Activated CD4-positive, CD25-positive, alpha-beta regulatory T cell treated with anti-CD3 and anti-CD28 coated beads, Interleukin-2, amount 50 U/mL, for 16 hours (primary cell): ENCODE measurements around the gene EMD.
A peak's percentile ranks its signal among the peaks of the same experiment; 100 is the strongest.
"Not testable (repeated sequence)": the region's sequence is repeated elsewhere in the genome, so short reads cannot be mapped to it uniquely, and the experiment has no call there.

Experiments
- DNase-seq: peaks from one replicate; pipeline ENCODE4 v3.0.0-alpha.2; 2020; ENCODE audit warnings: low read depth, low spot score

EMD gene

DNA sequence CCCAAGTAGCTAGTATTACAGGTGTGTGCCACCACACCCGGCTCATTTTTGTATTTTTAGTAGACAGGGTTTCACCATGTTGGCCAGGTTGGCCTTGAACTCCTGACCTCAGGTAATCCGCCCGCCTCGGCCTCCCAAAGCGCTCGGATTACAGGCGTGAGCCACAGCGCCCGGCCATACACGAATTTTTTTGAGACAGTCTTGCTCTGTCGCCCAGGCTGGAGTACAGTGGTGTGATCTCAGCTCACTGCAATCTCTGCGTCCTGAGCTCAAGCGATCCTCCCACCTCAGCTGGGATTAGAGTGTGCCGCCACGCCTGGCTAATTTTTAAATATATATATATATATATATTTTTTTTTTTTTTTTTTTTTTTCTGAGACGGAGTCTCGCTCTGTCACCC lies 17.3 kb downstream of the EMD start:
- DNase-seq, result not testable (repeated sequence)

DNA sequence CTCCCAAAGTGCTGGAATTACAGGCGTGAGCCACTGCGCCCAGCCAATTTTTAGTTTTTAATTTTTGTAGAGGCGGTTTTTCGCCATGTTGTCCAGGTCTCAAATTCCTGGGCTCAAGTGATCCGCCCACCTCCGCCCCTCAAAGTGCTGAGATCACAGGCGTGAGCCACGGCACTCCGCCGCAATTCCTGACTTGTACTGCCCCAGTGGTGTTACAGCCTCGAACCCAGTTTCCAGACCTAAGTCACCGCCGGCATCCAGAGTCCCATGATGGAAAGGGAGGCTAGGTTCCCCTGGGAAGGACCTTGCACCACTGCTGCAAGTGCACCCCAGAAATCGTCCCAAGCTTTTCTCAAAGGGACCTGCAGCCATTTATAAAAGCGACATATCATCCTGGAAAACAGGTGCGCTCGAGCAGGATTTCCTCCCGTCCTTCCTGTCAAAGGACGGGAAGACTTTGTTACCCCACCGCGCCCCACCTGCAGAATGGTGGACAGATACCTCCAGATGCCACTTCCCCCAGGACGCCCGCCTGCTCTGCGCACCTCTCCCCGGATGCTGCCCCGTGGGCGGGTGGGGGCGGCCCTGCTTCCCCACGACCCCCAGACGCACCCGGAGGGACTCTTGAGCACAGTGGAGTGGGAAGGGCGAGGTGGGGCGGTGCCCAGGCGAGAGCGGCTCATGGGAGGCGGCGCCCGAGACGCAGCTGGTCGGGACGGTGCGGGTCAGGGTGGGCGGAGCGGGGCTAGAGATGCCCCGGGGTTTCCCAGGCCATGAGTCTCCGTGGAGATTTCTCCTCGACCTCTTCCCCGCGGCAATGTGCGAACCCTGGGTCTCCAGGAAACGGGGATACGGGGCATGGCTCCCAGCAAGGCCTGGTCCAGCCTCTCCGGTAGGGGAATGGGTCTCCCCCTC lies 18.1 kb downstream of the EMD start:
- no peak for DNase-seq

DNA sequence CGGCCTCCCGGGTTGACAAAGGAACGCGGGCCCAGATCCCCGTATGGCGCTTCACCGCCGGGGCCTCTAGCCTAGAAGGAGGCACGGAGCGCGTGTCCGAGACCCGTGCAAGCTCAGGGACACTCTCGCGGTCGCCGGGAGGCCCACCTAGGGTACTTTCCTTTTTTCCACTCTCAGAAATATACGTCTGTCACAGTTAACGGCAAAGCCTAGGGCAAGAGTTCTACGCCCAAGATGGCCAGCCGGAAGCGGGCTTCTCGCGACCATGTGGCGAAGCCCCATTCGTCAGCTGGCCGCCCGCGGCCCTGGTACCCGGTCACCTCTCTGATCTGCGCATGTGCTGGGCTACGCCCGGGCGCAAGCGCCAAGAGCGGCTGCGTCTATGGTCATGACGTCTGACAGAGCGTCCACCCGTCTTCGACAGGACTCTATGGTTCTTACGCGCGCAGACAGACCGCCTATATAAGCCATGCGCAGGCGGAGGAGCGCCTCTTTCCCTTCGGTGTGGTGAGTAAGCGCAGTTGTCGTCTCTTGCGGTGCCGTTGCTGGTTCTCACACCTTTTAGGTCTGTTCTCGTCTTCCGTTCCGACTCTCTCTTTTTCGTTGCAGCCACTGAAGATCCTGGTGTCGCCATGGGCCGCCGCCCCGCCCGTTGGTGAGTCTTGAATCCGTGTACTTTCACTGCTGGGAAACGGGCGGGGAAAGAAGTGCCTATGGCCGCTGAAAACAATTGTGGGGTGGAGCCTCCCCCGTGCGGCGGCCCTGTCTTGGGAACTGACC lies 19.0 kb downstream of the EMD start, which contains the start of gene RPL10:
TSS of gene RPL10 (plus strand) at position 490 of the 780 bp plus-strand sequence. CDS start at position 633, 143 bp downstream.
- DNase-seq, result peak; percentile 76

DNA sequence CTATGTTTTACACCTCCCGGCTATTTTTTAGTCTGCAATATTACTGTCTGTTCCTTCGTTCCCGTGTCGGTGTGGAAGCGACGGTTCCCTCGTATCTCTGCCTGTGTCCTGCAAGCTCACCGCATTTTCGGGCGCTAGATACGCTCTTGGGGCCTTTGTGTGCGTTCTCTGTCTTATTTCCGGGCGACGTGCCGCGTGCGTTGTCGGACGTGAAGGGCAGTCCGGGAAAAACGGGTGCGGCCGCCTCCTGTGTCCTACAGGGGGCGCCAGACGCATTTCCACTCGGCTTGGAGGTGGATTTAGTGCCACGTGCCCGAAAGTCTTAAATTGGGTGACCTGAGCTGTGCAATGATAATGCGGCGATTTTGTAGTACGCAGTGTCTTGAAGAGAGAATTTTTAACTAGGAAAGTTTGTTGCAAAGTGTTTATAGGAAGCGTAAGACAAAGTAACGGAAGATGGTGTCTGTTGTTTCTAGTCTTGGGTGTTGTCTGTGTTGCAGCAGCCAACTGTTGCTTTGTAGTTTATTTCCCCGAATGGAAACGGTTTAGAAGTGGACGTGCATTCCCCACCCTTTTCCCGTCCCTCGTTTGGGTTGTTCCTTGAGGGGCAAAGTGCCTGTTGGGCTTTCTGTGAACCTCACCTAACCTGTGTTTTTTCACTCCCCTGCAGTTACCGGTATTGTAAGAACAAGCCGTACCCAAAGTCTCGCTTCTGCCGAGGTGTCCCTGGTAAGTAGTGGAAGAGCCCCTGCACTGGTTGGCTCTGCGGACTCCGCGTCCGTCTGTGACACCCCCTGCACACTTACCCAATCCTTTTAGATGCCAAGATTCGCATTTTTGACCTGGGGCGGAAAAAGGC lies 19.8 kb downstream of the EMD start:
- DNase-seq, result peak; percentile 71

DNA sequence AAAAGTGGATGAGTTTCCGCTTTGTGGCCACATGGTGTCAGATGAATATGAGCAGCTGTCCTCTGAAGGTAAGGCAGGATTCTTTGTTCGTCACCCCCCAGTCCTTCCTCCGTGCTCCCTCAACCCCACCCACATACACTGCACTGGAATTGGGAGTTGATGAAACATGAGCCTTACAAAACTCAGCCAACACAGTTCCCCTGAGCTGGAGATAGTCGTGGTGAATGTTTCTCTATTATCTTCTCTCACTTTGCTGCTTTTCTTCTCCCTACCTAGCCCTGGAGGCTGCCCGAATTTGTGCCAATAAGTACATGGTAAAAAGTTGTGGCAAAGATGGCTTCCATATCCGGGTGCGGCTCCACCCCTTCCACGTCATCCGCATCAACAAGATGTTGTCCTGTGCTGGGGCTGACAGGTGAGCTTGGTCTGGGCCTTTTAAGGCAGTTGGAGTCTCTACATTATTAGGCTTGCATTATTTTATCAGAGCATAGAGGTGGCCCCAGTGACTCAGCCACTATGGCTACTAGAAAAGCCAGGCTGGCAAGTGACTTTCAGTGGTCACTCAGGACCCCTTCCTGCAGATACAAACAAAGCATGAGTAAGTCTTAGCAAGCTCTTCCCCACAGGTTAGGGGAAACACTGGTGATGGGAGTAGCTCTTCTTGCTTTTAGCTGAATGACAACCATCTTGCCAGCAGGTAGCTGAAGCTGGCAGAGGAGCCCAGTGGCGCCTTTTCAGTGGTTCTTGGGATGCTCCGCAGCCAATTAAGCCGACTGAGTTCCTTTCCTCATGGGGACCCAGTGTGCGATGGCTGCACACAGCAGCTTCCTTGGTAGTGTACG lies 20.7 kb downstream of the EMD start:
- no peak for DNase-seq

DNA sequence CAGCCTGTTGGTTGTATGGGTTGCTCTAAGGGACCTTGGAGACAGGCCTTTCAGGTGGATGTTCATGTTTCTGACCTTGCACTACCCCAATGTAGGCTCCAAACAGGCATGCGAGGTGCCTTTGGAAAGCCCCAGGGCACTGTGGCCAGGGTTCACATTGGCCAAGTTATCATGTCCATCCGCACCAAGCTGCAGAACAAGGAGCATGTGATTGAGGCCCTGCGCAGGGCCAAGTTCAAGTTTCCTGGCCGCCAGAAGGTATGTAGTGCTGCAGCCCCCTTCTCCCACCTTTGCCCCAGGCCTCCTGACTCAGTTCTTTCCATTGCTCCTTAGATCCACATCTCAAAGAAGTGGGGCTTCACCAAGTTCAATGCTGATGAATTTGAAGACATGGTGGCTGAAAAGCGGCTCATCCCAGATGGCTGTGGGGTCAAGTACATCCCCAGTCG lies 21.3 kb downstream of the EMD start:
- not testable (repeated sequence) for DNase-seq

DNA sequence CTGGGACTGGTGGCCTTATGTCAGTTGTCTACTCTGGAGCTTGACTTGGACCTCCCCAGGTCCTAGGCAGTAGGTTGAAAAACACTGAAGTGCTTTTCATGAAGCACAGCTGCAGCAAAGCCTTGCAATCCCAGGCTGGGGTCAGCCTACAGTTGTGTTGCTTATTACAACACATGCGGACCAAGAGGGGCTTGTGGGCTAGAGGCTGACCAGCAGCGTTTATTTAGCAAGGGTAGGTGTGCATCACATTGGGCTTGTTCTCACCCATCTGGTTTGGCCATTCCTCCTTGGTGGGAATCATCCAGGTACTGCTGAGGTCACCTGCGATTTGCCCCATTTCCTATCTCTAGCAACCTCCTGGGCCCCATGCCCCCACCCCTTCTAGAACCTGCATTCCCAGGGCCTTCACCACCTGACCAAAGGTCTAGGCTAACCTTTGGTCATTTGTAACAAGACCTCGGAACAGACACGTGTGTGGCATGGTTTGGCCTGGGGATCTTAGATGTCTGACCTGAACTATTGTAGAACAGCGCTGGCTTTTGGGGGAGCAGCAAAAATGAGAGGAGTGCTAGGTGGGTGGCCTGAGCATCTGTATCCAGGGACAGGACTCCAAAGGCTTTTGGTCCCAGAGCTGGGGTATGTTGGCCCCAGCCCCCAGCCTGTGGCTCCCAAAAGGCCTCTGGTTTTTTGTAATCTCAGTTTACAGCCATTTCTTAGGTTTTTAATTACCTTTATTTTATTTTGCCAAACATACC lies 22.1 kb downstream of the EMD start:
- no peak for DNase-seq

DNA sequence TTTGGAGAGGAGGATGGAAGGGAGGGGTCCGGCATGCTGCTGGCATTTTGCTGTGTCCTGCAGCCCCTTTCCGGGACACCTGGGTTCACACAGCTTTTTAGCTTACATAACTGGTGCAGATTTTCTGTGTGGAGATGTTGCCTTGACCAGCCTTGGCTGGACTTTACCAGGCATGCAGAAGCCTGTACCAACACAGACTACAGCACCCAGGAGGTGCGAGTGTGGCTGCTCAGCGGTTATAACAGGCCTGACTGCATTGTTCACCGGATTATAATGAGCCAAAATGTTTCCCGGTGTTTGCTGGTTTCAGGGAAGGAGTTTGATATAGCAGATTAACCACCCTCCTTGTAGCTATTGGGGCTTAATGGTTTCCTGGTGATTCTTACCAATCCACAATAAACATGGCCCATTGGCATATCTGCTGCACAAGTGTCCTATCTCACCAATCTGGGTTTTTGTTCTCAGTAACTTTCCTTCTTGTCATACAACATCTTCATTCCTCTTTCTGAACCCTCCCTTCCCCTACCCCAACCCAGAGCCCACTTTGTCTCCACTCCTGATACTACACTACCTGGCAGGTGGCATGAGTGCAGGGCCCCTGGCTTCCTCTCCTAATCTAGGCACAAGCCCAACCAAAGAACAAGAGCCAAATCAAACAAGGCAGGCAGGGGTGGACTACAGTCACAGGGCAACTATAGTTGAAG lies 23.0 kb downstream of the EMD start:
- no peak for DNase-seq

DNA sequence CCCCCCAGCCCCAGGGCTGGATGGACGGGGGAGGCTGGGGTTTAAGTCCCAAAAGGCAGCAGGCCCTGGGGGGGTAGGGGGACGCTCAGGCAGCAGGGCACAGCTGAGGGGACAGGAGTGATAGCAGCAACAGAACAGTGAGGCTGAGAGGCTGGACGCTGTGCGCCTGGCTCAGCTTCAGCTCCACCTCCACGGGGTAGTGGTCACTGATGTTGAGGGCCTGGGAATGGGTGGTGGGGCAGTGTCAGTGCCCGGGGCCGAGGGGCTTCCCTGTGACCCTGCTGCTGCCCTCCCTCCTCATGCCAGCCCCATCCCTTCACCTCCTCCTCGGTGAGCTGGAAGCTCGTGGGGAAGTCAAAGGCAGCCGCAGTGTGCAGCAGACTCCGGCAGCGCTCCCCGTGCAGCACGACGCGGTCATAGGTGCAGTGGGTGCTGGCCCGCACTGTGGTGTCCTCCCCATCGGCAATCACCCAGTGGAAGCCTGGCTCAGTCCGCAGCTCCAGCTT lies 23.6 kb downstream of the EMD start:
- no peak for DNase-seq

DNA sequence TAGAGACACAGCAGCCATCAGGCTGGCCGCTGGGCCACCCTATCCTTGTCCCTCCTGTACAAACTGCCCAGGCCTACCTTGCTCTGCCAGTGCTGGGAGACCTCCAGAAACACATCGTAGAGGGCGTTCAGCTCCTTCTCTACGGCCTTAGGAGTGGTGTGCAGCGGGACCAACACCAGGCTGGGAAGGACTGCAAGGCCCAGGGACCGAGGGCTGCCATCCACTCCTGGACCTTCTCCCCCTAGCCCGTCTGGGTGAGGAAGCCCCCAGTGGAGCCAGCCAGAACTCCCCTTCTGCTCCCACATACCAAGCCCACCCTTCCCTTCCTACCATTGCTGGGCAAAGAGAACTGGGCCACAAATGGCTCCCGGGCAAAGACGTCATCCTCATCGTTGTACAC lies 24.1 kb downstream of the EMD start:
- no peak for DNase-seq

DNA sequence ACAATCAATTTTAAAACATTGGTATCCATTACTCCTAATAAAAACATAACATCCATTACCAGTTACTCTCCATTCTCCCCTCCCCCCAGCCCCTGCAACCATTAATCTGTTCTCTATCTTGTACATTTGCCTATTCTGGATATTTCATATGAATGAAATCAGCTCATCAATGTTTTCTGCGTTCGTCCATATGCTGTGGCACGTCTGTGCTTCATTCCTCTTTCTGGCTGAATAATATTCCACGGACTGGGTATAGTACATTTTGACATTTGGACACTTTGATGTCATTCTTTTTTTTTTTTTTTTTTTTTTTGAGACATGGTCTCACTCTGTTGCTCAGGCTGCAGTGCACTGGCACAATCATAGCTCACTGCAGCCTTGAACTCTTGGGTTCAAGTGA lies 24.8 kb downstream of the EMD start:
- no peak for DNase-seq

DNA sequence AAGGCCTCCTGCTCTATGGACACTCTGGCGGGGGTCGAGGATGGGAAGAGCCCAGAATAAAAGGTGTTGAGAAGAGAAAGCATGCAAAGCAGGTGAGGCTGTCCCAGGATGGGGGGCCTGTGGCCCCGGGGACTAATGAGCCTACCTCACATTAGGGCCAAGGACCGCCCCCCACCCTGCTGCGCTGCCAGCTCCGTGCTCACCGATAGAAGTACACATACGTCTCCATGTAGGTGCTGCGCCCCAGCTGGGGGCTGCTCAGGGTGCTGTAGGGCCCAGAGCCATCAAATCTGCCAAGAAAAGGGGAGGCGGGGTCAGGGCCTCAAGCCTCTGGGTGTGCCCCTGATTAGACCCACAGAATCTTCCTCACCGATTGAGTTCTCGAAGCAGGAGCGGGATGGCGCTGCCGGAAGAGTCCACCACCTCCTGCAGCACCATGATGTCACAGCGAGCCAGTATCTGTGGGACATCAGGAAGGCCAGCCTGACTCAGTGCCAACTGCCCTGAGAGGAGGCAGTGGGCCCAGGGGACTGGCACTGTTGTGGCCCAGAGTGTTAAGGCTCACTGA lies 25.6 kb downstream of the EMD start:
- DNase-seq, result no peak

DNA sequence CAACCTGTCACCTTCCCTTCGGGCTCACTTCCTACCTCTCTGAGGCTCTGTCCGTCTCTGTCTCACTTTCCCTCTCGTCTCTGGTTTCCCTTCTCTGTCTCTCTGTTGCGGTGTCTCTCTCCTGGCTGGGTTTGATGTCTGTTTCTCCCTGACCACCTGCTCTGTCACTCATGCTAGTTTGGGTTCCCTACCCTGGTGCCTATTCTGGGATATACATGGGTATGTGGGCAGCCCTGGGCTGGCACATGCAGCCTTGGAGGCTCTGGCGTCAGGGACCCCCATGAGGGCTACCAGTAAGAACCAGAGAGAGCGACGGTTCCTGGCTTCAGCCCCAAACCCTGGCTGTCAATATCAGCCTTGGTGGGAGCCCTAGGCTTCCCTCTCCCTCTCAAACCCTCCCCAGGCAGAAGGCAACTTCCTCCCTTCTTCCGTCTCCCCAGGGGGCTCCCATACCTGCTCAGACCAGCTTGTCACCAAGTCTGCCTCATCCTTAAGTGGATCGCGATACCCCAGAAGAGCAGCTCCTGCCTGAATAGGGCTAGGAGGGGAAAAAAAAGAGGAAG lies 29.6 kb downstream of the EMD start:
- no peak for DNase-seq

DNA sequence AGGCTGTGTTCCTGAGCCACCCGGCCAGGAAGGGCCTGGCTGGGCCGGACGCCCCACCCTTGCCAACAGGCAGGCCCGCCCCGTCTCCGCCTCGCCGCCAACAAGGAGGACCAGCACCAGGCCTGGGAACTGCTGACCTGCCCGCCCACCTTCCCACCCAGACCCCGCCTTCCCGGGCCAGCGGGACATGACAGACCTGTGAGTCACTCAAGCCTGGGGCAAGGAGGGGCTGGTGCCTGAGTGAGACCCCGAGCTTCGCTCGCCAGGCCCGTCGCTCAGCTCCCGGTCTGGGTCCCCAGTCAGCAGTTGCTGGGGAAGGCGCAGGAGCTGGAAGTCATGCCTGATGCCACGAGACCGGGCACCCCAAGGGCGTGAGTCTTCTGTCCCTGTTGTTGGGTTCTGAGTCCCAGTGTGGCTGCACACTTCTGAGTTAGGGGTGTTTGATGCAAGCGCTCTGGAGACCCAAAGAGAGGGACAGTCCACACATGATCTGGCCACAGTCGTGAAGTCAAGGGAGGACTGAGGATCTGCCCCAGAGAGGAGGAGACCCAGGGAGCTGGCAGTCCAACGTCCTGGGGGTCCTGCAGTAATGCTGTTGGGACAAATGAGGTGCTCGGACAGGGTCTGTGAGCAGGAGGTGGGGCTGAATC lies 30.3 kb downstream of the EMD start, which contains the start of gene DNASE1L1:
TSS of gene DNASE1L1 (minus strand) at position 33 of the 650 bp plus-strand sequence. CDS start 3,686 bp downstream, outside the sequence.
- no peak for DNase-seq

DNA sequence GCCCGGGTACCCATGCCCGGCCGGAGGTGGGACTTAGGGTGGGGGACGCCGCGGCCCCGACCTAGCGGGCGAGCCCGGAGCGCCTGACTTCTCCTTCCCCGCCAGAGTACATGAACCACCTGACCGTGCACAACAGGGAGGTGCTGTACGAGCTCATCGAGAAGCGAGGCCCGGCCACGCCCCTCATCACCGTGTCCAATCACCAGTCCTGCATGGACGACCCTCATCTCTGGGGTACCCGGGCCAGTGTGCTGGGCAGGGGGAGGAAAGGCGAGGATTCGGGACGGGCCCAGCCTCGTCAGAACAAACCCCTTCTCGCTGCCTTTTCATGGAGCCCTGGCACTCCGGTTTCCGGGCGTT lies 32.9 kb downstream of the EMD start:
- no peak for DNase-seq

DNA sequence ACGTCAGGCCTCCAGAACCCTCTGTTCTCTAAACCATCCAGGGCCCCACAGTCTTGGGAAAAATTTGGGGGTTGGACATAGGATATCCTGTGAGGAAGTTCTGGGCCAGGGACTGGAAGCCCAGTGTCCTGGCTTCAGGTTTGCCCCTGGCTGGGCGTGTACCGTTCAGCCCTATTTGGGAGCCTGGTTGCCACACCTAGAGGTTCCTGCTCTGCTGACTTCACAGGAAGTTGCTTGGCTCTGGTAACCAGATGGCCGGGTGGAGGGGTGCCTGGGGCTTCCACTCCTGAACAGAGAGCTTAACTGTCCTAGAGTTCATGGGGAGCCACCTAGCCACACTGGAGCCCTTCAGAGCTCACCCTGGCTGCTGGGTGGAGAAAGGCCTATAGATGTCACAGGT lies 33.4 kb downstream of the EMD start:
- no peak for DNase-seq

DNA sequence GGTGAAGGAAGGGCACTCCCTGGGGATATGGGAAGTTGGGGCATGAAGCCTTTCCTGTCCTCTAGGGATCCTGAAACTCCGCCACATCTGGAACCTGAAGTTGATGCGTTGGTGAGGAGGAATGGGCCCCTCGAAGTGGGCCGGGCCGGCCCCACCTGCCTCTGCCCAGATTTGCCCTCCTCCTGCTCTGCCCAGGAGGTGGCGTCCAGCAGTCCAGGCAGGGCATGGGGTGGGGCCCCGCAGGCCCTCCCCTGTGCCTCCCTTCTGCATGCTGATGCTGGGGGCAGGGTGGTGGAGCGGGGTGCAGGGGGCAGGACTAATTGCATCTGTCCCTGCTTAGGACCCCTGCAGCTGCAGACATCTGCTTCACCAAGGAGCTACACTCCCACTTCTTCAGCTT lies 34.0 kb downstream of the EMD start:
- no peak for DNase-seq

DNA sequence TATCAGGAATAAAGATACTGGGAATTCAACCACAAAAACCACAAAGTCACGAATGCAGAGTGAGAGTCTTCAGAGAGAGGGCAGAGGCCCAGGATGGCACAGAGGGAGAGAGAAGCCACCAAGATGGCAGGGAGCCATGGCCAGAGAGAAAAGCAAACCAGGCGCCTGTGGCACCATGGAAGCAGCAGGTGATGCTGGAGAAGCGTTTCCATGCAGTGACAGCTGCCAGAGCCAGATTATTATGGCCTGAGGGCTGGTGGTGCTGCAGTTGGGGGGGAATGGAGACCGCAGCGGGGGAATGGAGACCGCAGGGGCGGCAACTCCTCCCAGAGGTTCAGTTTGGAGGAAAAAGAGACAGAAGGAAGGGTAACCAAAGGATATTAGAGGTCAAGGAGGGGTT lies 38.1 kb downstream of the EMD start:
- no peak for DNase-seq
